Measurements from ENCODE around the gene DNHD1. TPM values are rescaled to one million over a fixed set of nuclear protein-coding genes. Genes with fewer than 3 reads are reported as not detected.
A peak's percentile ranks its signal among the peaks of the same experiment; 100 is the strongest.

DNHD1 gene
- total RNA-seq, 4 donors from 2014 or later = 5.9 to 13.6 (median 8.4) TPM

DNA sequence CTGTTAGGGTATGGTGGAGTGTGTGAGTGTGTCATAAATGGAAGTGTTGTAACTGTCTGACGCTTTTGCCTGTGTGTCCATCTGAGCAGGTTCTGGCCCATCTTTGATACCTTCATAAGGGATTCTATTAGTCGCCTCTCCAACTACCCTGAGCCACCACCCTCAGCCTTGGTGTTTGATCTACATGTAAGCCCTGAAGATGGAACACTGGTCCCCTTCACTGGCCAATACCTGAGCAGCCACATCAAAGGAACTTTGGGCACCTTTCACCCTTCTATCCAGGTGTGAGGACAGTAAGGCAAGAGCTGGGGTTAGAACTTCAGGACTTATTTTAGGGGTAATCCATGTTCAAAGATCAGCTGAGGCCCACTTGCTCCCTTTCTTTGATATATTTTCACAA is 51.0 kb downstream of the DNHD1 start:
- TF ChIP-seq CTCF (IDR thresholded peaks at IDR 0.05) = no peak
- TF ChIP-seq POLR2A (IDR thresholded peaks at IDR 0.05) = no peak
- WGBS, 2 donors = 91 to 95% methylated on average over 2 of the region's 2 CpGs
- intact Hi-C loops (cut with DNase I; ENCODE audit: low total_unique reads) = no loop called here
- H3K4me3 ChIP-seq (ENCODE audit: low read depth, poor library complexity, severe bottlenecking) = no peak overlapping the region
- no peak for DNase-seq (ENCODE audit: low spot score in 2 of 2)

- H3K4me3 ChIP-seq (ENCODE audit: low read depth, poor library complexity, severe bottlenecking) = no peak overlapping the region
- intact Hi-C loops (cut with DNase I; ENCODE audit: low total_unique reads) = no loop called here
- DNase-seq (ENCODE audit: low spot score in 2 of 2) = peak in 1 of 2 donors; percentile 42
- TF ChIP-seq POLR2A (IDR thresholded peaks at IDR 0.05) = no peak
- TF ChIP-seq CTCF (IDR thresholded peaks at IDR 0.05) = no peak
- WGBS, 2 donors = 89 to 94% methylated on average over 3 of the region's 3 CpGs
Measured at GRCh38 chr11:6548641-6549040, 51.6 kb downstream of the DNHD1 start.

- no peak for TF ChIP-seq POLR2A (IDR thresholded peaks at IDR 0.05)
- TF ChIP-seq CTCF (IDR thresholded peaks at IDR 0.05) = no peak
- no peak for DNase-seq (ENCODE audit: low spot score in 2 of 2)
- intact Hi-C loops (cut with DNase I; ENCODE audit: low total_unique reads) = no loop called here
Measured at GRCh38 chr11:6553634-6554033, 56.6 kb downstream of the DNHD1 start.

DNA sequence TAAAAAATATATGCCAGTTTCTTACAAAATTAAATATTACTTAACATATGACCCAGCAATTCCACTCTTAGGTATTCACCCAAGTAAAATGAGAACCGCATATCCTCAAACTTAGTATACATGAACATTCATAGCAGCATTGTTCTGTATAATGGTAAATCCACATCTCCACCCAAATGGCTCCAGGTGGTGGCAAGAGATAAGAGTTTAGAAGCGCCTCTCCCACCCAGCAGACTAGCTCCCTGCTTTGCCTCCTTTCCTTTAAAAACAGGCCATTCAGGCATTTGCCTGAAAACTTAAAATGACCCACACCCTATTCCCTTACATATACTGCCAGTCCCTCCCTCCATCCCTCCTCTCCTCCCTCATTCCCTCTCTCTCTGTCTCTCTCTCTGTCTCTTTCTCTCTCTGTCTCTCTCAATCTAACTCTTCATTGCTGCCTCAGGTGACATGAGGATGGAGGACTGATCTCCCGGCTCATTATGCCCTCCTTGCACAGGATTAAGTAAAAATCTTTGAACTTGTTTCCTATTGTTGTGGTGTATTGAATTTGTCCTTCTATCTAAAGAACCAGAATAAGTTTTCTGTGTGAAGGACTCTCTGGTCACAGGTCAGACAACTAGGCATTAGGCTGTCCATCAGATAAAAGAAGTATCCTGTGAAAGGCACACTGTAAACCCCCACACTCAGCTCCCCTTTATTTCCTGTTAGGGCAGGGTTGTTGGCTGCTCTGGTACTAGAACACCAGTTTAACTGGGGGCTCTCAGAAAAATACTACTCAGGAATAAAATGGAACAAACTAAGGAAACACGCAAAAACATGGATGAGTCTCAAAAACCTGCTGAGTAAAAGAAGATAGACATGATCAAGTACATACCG is 58.0 kb downstream of the DNHD1 start:
- TF ChIP-seq POLR2A (IDR thresholded peaks at IDR 0.05) (no peak), CTCF (IDR thresholded peaks at IDR 0.05) (no peak)
- WGBS, 2 donors = 85 to 88% methylated on average over 5 of the region's 5 CpGs
- no peak overlapping the region for H3K4me3 ChIP-seq (ENCODE audit: low read depth, poor library complexity, severe bottlenecking)
- intact Hi-C loops (cut with DNase I; ENCODE audit: low total_unique reads) = no loop called here
- DNase-seq (ENCODE audit: low spot score in 2 of 2) = no peak

More at GRCh38 chr11:6553634-6554033, 56.6 kb downstream of the DNHD1 start:
- no peak overlapping the region for H3K4me3 ChIP-seq (ENCODE audit: low read depth, poor library complexity, severe bottlenecking)

DNA sequence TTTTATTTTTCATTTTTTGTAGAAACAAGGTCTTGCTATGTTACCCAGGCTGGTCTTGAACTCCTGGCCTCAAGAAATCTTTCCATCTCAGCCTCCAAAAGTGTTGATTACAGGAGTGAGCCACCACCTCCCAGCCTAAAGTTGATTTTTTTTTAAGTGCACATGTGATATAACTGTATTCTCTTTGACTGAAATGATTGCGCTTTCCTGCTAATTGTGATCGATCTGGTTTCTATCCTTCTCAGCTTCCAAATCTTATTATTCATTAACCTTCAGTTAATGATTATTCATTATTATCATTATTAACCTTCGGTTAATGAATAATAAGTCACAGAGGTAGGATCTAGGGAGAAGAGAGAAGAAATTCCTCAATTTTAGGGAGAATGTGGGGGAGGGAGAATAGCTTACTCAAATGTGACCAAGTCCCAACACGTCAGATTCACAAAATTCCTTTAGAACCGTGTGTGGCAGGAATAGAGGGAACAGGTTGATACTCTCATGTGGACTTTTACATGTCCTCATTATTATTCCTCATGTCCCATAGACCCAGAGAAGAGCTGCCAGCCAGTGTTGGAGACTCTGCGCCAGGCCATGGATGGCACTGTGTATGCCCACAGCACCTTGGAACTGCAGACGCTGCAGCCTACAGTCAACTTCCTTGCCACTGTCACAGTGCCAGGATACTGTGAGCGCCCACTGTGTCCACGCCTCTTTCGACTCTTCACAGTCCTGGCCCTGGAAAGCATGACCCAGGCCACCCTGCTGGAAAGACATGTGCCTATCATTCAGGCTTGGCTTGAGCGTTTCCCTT is 59.3 kb downstream of the DNHD1 start:
- 80 to 87% methylated on average over 11 of the region's 11 CpGs for WGBS, 2 donors

More for the DNA sequence above, 59.3 kb downstream of the DNHD1 start:
- intact Hi-C loops (cut with DNase I; ENCODE audit: low total_unique reads) = no loop called here
- H3K4me3 ChIP-seq (ENCODE audit: low read depth, poor library complexity, severe bottlenecking) = no peak overlapping the region
- DNase-seq (ENCODE audit: low spot score in 2 of 2) = no peak
- TF ChIP-seq CTCF (IDR thresholded peaks at IDR 0.05) = no peak
- TF ChIP-seq POLR2A (IDR thresholded peaks at IDR 0.05) = no peak
